Pericardium fibroblast (primary cell): ENCODE data around the gene TRIM38. TPM values are rescaled to one million over a fixed set of nuclear protein-coding genes. Genes with fewer than 3 reads are reported as not detected.

Experiments used
- total RNA-seq: library from RNA; depleted of rRNA; stranded (reverse); fragments of >200 nt; gene quantifications from 2 replicates; pipeline ENCODE4 v1.2.3, GENCODE V29; 2015

Gene TRIM38
- 7.7 and 14.0 TPM in 2 replicates for total RNA-seq

GRCh38 chr6:25962149-25963127 lies at the start of gene TRIM38:
TRIM38 (plus strand) TSS chr6:25962802; CDS start chr6:25966523, 3,721 bp downstream.

GRCh38 chr6:25930532-25931410 lies 31.8 kb upstream of the TRIM38 start, which contains the start of gene SLC17A2:
SLC17A2 (minus strand) TSS chr6:25930691; CDS start chr6:25925796, 4,895 bp downstream.

Other genes starting within 250 kb of the TRIM38 start
- not detected in 2 replicates for gene SLC17A4, start 208.1 kb upstream of the TRIM38 start, total RNA-seq
- not detected in 2 replicates for gene SLC17A1, start 130.8 kb upstream of the TRIM38 start, total RNA-seq
- not detected in 2 replicates for gene SLC17A3, start 88.6 kb upstream of the TRIM38 start, total RNA-seq
- gene SLC17A2, start 32.1 kb upstream of the TRIM38 start, total RNA-seq: 1.7 TPM in 1 of 2 replicates, not detected in the other
- gene HFE, start 124.6 kb downstream of the TRIM38 start, total RNA-seq: 6.2 and 8.7 TPM in 2 replicates